ENCODE measurements around the gene WIPF1.

DNA sequence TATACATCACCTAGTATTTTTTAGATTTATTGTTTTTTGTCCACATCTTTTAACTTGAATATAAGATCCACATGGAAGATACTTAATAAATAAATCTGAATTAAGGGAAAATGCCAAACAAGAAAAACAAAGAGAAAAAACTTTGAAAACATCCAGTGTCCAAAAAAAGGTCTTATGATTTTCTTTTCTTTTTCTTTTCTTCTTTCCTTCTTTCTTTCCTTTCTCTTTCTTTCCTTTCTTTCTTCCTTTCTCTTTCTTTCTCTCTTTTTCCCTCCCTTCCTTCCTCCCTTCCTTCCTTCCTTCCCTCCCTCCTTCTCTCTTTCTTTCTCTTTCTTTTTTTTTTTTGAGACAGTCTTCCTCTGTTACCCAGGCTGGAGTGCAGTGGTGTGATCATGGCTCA, 29.6 kb upstream of the WIPF1 start:
- TF ChIP-seq CTCF (IDR thresholded peaks at IDR 0.05) (no peak), POLR2A (IDR thresholded peaks at IDR 0.05) (no peak)

Data from body of pancreas (tissue), 4 donors.